Transverse colon (tissue), 4 donors: Measurements from ENCODE around the gene MDH1. TPM values are rescaled to one million over a fixed set of nuclear protein-coding genes. Genes with fewer than 3 reads are reported as not detected.

ENCODE experiments used
- DNase-seq: peaks from one replicate; pipeline ENCODE4 v3.0.0-alpha.2; 2019
- H3K27ac ChIP-seq, 4 donors: fragments of 200-600 bp; sonication (generic); 2 replicates each; pipeline ENCODE4 v1.5.1; 2016 to 2018; ENCODE audit warnings: inconsistent platforms in 4 of 4
- H3K27me3 ChIP-seq: fragments of 200-600 bp; sonication (generic); 2 replicates; pipeline ENCODE4 v1.5.1; 2017; ENCODE audit warnings: inconsistent platforms
- H3K36me3 ChIP-seq, 4 donors: fragments of 200-600 bp; sonication (generic); 2 replicates each; pipeline ENCODE4 v1.5.1; 2017 to 2019; ENCODE audit warnings: inconsistent platforms in 4 of 4
- H3K4me1 ChIP-seq, 4 donors: fragments of 200-600 bp; sonication (generic); 2 replicates each; pipeline ENCODE4 v1.5.1; 2017 to 2020; ENCODE audit warnings: inconsistent platforms in 4 of 4
- H3K4me3 ChIP-seq, 4 donors: fragments of 200-600 bp; sonication (generic); 1 replicate in 1 of 4; 2 replicates in 3 of 4; pipeline versions ENCODE4 v1.5.1 to v1.6.1; 2017 to 2019; ENCODE audit warnings: inconsistent platforms in 4 of 4
- H3K9me3 ChIP-seq, 2 donors: fragments of 200-600 bp; sonication (generic); 2 replicates each; pipeline ENCODE4 v1.5.1; 2017 to 2019; ENCODE audit warnings: inconsistent platforms in 2 of 2
- CTCF ChIP-seq, 5 experiments: fragments of 200-600 bp in 3 of 5; fragments of 450-650 bp in 2 of 5; sonication (generic) in 3 of 5; IDR thresholded peaks; 1 replicate in 2 of 5; 2 replicates in 3 of 5; pipeline ENCODE4 v1.5.1; 2016 to 2017; ENCODE audit warnings: antibody characterized with exemption in 5 of 5, inconsistent platforms in 3 of 5, mild to moderate bottlenecking in 2 of 5, moderate library complexity in 1 of 5
- EP300 ChIP-seq: sonication (generic); formaldehyde crosslinking; IDR thresholded peaks from one replicate; pipeline ENCODE4 v1.6.1; 2017; ENCODE audit warnings: antibody characterized with exemption, low read depth
- POLR2A ChIP-seq: fragments of 450-650 bp; IDR thresholded peaks from one replicate; pipeline ENCODE4 v1.6.1; 2016; ENCODE audit warnings: antibody characterized with exemption, mild to moderate bottlenecking, moderate library complexity
- POLR2AphosphoS5 ChIP-seq, 3 donors: sonication (generic); formaldehyde crosslinking; IDR thresholded peaks; one replicate each; pipeline ENCODE4 v1.6.1; 2016; ENCODE audit warnings: antibody characterized with exemption in 3 of 3
- WGBS, 2 donors: methylation state at CpG; one replicate each; pipeline ENCODE4 v1.1.5; 2018; ENCODE audit warnings: low coverage in 1 of 2; 5-methylcytosine and 5-hydroxymethylcytosine counted together
- in situ Hi-C, 4 donors: fragments of 200-750 bp; cut with MboI; loops; one replicate each; pipeline versions ENCODE4 v1.15.0 to v1.15.1; 2017; ENCODE audit warnings: low sequenced_read_pairs in 3 of 4, low pct_ligation_motif_present in 1 of 4, low pct_unique_long_range_greater_than_20kb in 1 of 4
- intact Hi-C: fragments of 100-400 bp; cut with DNase I; formaldehyde crosslinking; loops from one replicate; pipeline ENCODE4 v1.15.1; 2023; ENCODE audit warnings: low total_unique reads
- total RNA-seq, 4 donors: library from RNA; depleted of rRNA; stranded (reverse); fragments of >200 nt; gene quantifications; one replicate each; pipeline ENCODE4 v1.1.0, GENCODE V29; 2016

The MDH1 gene
- total RNA-seq, 4 donors from 2014 or later = 55.5 to 179 (median 141) TPM

DNA sequence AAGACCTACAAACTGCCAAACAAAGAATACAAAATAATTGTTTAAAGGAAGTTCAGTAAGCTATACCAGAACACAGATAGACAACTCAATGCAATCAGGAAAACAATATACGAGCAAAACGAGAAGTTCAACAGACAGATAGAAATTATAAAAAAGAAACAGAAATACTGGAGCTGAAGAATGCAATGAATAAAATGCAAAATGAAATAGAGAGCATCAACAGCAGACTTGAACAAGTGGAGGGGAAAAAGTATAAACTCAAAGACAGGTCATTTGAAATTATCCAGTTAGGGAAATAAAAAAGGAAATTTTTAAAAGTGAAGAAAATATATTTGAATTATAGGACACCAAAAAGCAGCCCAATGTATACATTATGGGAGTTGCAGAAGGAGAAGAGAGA lies 43.6 kb downstream of the MDH1 start:
- intact Hi-C loops (no loop called here), in situ Hi-C loops (no loop called here)
- no peaks in the 10 kb centered on the region for H3K27me3 ChIP-seq
- H3K27ac ChIP-seq = no peak overlapping the region
- H3K36me3 ChIP-seq = no peaks in the 10 kb centered on the region
- DNase-seq = no peak
- TF ChIP-seq EP300 = no peak
- TF ChIP-seq CTCF (IDR thresholded peaks at IDR 0.05) = no peak
- no peak for TF ChIP-seq POLR2A
- no peak for TF ChIP-seq POLR2AphosphoS5 (IDR thresholded peaks at IDR 0.05)
- H3K4me3 ChIP-seq = no peak overlapping the region
- WGBS, 2 donors = 96 to 100% methylated on average over 2 of the region's 2 CpGs
- no peaks in the 10 kb centered on the region for H3K4me1 ChIP-seq
- peaks cover 10 to 14% of the 10 kb centered on the region in 2 donors for H3K9me3 ChIP-seq

GRCh38 chr2:63639344-63639743 lies 50.6 kb downstream of the MDH1 start:
- in situ Hi-C loops (no loop called here), intact Hi-C loops (no loop called here)
- H3K9me3 ChIP-seq = no peaks in the 10 kb centered on the region
- no peaks in the 10 kb centered on the region for H3K27me3 ChIP-seq
- H3K27ac ChIP-seq = no peak overlapping the region
- H3K36me3 ChIP-seq = no peaks in the 10 kb centered on the region
- H3K4me3 ChIP-seq = no peak overlapping the region
- TF ChIP-seq CTCF (IDR thresholded peaks at IDR 0.05) (no peak), POLR2A (no peak)
- no peak for DNase-seq
- 100% methylated on average over 1 of the region's 1 CpG; no CpG with 5 or more reads in 1 of the 2 donors for WGBS, 2 donors
- H3K4me1 ChIP-seq = no peaks in the 10 kb centered on the region

- DNase-seq = no peak
- intact Hi-C loops (no loop called here), in situ Hi-C loops (no loop called here)
- Histone ChIP-seq H3K36me3 (no peaks in the 10 kb centered on the region), H3K4me1 (no peaks in the 10 kb centered on the region), H3K27ac (no peak overlapping the region), H3K9me3 (no peaks in the 10 kb centered on the region), H3K4me3 (no peak overlapping the region), H3K27me3 (no peaks in the 10 kb centered on the region)
- TF ChIP-seq POLR2A (no peak), CTCF (IDR thresholded peaks at IDR 0.05) (no peak), POLR2AphosphoS5 (IDR thresholded peaks at IDR 0.05) (no peak), EP300 (no peak)
- 74 to 100% methylated on average over 1 of the region's 1 CpG for WGBS, 2 donors
These were observed 54.2 kb downstream of the MDH1 start for GRCh38 chr2:63642946-63643345.

- TF ChIP-seq POLR2AphosphoS5 (IDR thresholded peaks at IDR 0.05) (no peak), CTCF (IDR thresholded peaks at IDR 0.05) (no peak), POLR2A (no peak), EP300 (no peak)
- Histone ChIP-seq H3K4me3 (no peak overlapping the region), H3K9me3 (no peaks in the 10 kb centered on the region), H3K36me3 (no peaks in the 10 kb centered on the region), H3K4me1 (no peaks in the 10 kb centered on the region), H3K27me3 (no peaks in the 10 kb centered on the region), H3K27ac (no peak overlapping the region)
- 94% methylated on average over 1 of the region's 1 CpG; no CpG with 5 or more reads in 1 of the 2 donors for WGBS, 2 donors
- in situ Hi-C loops = no loop called here
- intact Hi-C loops = no loop called here
- no peak for DNase-seq
These were observed 54.7 kb downstream of the MDH1 start for GRCh38 chr2:63643486-63643885.
